ENCODE data around the gene EPM2AIP1.

- TF ChIP-seq RAD21 (IDR thresholded peaks at IDR 0.05; ENCODE audit: low read depth) (no peak), CREB1 (IDR thresholded peaks at IDR 0.05; ENCODE audit: low read depth) (no peak), ZBTB7A (IDR thresholded peaks at IDR 0.05; ENCODE audit: low read depth) (peak; percentile 80; the same call in 1 of the 2 replicates), NFIC (IDR thresholded peaks at IDR 0.05) (no peak), YY1 (IDR thresholded peaks at IDR 0.05; ENCODE audit: low read depth) (no peak), EP300 (IDR thresholded peaks at IDR 0.05; ENCODE audit: borderline replicate concordance) (no peak), REST (IDR thresholded peaks at IDR 0.05; ENCODE audit: low read depth) (no peak), MAX (IDR thresholded peaks at IDR 0.05) (no peak; the same call in 1 of the 2 replicates), CEBPB (IDR thresholded peaks at IDR 0.05) (no peak)
- TF ChIP-seq, protein P1, sequence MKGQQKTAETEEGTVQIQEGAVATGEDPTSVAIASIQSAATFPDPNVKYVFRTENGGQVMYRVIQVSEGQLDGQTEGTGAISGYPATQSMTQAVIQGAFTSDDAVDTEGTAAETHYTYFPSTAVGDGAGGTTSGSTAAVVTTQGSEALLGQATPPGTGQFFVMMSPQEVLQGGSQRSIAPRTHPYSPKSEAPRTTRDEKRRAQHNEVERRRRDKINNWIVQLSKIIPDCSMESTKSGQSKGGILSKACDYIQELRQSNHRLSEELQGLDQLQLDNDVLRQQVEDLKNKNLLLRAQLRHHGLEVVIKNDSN (IDR thresholded peaks at IDR 0.05) = peak; percentile 68
These were observed 48.2 kb downstream of the EPM2AIP1 start, which contains the start of gene TRANK1 for GRCh38 chr3:36944641-36945270.
